Kidney glomerular epithelial cell (primary cell): ENCODE results near the gene OPRD1.

Experiments used
- DNase-seq: peaks from one replicate; lab custom pipeline; 2025; lab: John Stamatoyannopoulos, UW

The OPRD1 gene

GRCh38 chr1:28885977-28886730, 74.2 kb downstream of the OPRD1 start:
- no peak for DNase-seq

DNA sequence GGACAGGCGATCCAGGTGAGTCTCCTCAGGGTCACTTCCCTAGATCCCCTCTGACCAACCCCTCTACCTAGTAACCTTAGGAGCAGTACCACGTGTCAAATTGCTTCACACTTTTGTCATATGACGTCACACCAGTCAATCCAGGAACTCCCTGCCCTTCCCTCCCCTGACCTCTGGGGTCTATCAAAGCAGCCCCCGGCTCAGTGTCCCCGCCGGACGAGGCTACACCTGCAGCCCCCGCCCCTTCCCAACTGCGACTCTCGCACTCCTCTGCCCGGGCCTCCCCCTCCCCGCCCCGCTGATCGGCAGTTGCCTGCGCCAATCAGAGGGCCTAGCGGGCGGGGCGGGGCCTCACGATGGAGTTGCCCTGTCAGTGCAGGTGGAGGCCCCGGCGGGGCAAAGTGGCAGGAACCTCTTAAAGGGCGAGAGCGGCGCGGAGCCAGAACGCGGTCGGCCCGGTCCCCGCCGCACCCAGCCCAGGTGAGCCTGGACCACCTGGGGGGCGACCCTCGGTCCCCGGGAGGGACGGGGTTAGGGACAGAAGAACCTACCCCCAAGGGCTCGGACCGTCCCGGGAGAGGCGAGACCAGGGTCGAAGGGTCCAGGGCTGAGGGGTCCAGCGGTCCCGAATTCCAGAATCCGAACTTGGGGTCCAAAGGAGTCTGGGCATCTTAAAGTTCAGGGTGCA, 74.9 kb downstream of the OPRD1 start:
- peak; percentile 43 for DNase-seq

- no peak for DNase-seq
Observed at GRCh38 chr1:28887419-28887834, 75.5 kb downstream of the OPRD1 start.

DNA sequence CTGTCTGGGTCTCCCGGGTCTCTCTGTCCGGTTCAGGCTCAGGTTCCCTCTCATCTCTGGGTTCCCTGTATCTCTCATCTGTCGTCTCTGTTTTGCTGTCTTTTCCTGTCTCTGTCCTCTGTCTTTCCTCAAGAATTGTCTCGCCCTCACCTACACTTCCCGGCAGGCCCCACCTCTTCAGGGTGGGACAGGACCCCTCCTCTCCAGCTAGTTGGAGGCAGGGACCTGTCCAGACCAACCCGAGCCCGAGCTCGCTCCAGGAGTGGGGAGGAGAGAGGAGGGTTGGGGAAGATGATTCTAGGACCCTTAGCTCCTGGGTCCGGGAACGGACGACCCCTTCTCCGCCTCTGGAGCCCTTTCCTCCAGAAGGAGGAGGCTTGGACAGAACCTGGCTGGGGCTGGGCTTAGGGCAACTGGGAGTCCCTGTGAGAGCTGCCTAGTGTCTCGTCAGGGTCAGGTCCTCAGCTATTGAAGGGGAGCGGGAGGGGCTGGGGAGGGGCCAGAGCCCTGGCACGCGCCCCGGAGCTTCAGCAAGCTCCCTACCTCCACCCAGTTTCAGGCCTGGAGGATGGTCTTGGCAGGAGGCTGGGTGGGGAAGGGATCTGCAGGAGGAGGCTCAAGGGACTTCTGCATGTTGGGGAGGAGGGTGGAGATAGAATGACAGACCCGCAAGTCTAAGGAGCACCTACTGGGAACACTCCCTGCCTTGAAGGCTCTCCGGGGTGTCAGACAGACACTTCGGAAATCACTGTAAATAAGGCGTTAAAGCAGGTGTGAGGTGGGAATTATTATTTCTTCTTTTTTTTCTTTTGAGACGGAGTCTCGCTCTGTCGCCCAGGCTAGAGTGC, 76.1 kb downstream of the OPRD1 start:
- DNase-seq, result no peak

DNA sequence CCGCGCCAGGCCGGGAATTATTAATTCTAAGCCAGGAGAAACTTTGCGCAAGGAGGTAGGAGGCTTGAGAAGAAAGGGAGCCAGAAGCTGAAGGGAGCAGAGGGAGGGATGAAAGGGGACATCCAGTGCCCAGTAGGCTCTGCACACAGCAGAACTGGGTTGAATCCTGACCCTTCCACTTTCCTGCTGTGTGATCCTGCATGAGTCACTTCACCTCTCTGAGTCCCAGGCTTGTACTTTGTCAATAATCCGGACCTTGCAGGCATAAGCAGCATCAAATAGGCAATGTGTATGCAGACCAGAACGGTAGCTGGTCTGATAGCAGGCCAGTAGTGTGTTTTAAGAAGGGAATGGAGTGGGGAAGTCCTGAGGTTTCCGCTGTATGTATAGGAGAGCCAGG, 76.9 kb downstream of the OPRD1 start:
- no peak for DNase-seq

DNA sequence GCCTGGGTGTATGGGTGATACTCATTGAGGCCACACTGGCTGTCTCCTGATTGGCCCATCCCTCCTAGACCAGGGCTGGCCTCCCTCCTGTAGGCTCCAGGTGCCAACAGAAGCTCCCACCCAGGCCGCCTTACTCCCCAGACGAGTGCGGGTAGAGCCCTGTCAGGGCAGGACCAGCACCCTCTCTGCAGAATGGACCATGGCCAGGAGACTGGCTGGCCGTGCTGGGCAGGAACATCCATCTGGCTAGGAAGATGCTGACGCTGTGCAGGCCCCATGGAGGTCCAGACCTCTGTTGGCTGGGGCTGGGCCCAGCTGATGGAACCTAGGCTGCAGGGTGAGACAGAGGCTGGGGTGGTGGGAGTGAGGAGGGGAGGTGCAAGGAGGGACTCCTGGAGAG, 77.4 kb downstream of the OPRD1 start:
- no peak for DNase-seq

DNA sequence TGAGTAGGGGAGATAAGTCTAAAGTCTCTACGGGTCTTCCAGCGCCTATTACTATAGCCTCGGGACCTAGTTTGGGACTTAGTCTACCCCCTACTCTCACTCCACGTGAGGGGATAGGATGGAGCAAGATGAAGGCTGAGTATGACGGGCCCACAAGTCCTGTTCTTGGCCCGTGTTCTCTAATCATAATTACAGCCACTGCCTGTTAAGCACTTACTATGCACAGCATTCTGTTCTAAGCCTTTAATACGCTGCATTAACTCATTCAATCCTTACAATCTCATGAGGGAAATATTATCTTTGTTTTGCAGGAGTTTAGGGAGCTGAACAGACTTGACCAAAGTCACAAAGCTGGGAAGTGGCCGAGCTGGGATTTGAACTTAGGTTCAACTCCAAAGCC, 78.5 kb downstream of the OPRD1 start:
- no peak for DNase-seq

DNA sequence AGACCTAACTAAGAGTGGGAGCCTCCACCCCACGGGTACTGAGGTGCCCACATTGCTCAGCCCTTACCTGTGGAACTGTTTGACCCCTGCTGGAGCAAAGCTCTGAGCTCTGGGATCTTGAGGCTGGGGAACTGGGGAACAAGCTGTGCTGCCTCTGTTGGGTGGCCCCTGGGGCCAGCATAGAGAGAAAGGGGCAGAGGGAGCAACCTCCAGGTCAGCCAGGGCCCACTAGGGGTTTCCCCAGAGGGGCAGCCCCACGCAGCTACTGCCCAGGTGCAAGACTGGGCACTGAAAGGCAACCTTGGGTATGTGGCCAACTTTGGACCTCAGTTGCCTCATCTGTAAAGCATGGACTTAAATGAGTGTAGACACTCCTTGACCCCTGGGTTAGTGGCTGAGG, 78.9 kb downstream of the OPRD1 start:
- DNase-seq, result no peak

DNA sequence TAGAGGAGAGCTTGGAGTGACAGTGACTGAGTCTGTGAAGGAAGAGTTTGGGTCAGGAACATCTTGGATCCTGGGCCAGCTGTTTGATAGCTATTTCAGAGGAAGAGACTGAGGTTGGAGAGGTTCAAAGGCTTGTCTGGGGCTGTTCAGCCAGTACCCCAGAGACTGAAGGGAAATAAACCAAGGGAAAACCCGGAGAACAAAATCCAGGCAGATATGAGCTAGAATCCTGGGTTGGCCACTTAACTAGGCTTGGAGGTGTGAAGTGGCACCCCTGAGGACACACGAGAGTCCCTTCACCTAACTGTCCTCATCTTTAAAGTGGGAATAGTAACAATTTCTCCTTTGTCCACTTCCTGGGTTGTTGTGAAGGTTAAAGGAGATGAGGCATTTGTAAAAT, 79.3 kb downstream of the OPRD1 start:
- no peak for DNase-seq

DNA sequence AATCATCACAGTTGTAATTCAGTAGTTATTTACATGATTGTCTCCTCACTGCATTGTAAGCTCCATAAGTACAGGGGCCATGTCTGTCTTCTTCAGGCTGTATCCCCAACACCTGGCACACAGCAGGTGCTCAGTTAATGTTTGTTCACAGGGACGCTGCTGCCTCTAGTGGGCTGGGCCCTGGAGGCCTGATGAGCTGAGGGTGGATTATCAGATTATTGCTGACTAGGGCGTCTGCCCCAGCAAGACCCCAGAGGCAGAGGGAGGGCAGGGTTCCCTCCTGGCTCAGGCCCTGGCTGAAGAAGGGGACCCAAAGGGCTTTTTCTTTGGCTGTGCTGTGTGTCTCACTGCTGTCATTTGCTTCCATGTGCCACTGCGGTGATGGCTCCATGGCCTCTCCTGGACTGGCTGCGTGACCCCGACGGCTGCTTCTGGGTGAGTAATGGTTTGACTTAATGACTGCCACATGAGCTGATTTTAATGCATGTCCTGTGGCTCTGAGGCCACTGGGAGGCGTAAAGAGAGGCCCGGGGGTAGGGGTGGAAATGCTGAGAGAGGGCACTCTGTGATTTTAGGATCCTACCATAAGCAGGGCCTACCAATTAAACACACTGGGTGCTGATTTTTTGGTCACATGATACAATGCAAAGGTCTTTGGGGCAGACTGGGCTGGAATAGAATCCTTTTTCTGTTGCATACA, 81.6 kb downstream of the OPRD1 start:
- no peak for DNase-seq

DNA sequence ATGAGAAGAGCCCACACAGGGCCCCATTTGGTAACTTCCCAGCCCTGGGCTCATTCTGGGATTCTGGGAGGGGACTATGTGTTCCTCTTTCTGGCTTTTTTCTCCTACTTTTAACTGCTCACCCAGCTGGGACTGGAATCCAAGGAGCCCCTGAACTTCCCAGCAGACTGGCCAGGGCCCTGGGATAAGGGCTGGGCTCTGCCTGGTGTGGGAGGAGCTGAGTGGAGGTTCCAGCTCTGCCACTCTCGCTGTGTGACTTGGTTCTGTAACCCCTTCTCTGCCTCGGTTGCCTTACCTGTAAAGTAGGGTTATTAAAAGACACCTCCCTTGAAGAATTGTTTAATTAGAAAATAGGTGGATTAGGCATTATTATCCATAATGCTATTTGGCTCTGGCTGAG, 82.8 kb downstream of the OPRD1 start:
- DNase-seq, result no peak

GRCh38 chr1:28895896-28896608, 84.1 kb downstream of the OPRD1 start:
- DNase-seq, result no peak

GRCh38 chr1:28896609-28896986, 84.6 kb downstream of the OPRD1 start:
- DNase-seq, result no peak

DNA sequence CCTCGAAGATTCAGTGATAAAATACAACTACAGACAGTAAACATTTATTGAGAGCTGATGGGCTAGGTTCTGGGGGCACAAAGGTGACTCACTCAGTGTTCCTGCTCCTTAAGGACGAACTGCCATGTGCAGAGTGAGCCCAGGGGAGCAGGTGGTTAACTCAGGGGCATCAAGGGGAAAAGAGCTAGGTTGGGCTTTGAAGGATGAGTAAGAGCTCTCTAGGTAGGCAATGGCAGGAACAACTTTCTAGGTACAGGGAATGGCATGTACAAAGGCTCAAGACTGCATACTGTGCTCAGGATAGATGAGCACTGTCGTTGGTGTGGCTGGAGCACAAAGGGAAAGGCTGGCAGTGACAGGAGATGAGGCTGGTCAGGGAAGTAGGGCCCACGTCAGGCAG, 85.8 kb downstream of the OPRD1 start:
- no peak for DNase-seq

DNA sequence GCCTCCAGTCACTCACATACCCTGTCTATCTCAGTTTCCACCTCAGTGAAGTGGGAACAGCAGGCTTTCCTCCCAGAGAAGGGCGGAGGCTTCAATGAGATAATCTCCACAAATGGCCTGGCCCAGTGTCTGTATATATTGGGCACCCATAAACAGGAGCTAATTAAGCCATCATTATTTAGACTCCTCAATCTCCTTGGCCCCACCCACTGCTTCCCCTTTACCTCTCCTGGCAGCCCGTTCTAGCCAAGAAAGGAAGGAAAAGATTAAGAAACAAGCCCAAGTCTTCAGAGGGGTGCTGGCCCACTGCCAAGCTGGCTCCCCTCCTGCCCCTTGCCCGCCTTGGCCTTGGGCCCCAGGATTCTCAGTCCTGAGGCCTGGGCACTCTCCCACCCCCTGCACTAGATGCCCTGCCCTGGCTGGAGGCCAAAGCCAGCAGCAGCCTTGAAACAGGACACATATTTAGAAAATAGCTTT, 86.5 kb downstream of the OPRD1 start:
- no peak for DNase-seq

DNA sequence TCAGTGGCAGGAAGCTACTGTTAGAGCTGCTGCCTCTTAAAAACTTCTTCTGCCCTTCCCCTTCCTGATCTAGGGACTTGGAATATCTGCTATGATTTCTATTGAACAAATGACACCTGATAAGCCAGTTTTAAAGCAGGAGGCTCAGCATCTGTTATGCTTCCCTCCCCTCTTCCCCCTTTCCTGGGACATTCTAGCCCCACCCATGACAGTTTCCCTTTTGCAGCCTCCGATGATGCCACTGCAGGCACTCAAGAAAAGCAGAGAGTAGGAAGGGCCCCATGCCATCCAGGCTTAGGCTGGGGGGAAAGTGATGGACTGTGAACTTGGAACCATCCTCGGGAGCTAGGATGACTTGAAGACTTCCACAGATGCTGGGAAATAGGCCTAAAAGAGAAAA, 87.3 kb downstream of the OPRD1 start:
- DNase-seq, result no peak

DNA sequence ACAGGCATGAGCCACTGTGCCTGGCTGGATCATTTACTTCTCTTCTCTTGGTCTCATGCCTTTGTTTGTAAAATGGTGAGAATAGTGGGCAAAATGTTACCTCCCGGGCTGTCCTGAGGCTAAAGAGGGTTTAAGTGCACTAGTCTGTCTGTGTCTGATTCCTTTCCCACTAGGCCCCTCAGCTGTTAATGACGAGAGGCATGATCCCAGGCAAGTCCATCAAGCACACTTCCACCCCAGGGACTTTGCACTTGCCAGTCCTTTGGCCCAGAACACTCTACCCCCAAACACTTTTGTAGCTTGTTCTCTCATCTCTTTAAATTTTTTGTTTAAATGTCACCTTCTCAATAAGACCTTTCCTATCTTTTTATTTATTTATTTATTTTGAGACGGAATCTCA, 88.6 kb downstream of the OPRD1 start:
- no peak for DNase-seq

DNA sequence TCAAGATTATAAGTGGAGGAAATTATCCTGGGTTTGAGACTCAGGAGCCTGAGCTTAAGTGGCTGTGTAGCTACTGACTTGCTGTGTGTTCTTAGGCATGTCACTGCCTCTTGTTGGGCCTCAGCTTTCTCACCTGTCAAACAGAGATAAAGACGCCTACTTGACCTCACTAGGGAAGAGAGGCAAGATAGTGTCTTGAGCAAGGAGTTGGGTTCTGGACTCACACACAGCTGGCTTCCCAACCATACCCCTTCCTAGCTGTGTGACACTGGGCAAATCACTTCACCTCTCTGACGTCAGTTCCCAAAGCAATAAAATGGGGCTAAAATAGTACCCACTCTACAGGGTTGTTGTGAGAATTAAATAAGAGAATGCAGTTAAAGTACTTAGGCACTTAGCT, 90.8 kb downstream of the OPRD1 start:
- DNase-seq, result no peak

DNA sequence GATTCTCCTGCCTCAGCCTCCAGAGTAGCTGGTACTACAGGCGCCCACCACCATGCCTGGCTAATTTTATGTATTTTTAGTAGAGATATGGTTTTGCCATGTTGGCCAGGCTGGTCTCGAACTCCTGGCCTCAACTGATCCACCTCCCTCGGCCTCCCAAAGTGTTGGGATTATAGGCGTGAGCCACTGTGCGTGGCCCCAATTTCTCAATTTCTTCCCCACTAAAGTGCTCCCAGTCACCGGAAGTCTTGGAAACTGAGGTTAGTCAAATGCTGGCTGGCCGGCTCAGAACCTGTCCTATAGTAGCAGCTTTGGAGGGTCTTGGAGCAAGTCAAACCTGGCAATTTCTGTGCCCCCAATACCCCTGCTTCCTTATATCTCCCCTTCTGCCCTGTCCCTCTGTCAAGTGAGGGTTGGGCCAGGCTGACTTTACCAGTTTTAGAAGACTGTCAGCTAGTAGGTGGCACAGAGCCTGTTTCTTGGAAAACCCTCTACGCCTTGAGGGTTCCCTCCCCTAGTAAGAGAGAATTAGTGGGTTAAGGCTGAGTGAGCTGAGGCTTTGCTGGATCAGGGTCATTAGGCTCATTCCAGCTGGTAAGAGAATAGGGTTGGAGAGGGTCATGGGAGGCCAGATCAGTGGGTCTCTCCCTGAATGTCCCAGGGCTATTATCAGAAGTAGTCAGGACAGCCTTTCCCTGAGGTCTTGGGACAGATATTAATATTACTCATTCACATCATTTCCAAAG, 94.1 kb downstream of the OPRD1 start:
- DNase-seq, result no peak

DNA sequence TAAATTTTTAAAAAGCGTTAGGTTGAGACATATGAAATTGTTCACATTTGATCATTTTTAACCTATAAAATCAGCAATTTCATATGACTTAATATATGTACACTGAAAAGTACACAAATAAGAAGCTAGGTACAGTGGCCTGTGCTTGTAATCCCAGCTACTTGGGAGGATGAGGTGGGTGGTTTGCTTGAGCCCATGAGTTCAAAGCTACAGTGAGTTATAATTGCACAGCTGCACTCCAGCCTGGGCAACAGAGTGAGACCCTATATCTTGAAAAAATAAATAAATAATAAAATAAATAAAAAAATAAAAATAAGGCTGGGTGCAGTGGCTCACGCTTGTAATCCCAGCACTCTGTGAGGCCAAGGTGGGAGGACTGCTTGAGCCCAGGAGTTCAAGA, 97.2 kb downstream of the OPRD1 start:
- DNase-seq, result no peak
